Cardiac muscle cell (in vitro differentiated cells and primary cell): ENCODE measurements around the gene RGS14. TPM values are rescaled to one million over a fixed set of nuclear protein-coding genes. Genes with fewer than 3 reads are reported as not detected.
A peak's percentile ranks its signal among the peaks of the same experiment; 100 is the strongest.

ENCODE experiments used
- DNase-seq, 2 donors: peaks; one replicate each; pipeline versions ENCODE4 v3.0.0 to v3.0.0-alpha.2; 2010 to 2017; ENCODE audit warnings: low read depth in 1 of 2, low spot score in 1 of 2
- H3K27ac ChIP-seq: fragments of 200-600 bp; sonication (generic); 2 replicates; pipeline ENCODE4 v1.5.1; 2016
- H3K27me3 ChIP-seq: fragments of 200-600 bp; sonication (generic); 2 replicates; pipeline ENCODE4 v1.6.0; 2016; ENCODE audit warnings: control low read depth
- H3K36me3 ChIP-seq: fragments of 200-600 bp; sonication (generic); 2 replicates; pipeline ENCODE4 v1.5.1; 2016; ENCODE audit warnings: control low read depth
- H3K4me1 ChIP-seq: fragments of 200-600 bp; sonication (generic); 2 replicates; pipeline ENCODE4 v1.8.1; 2017; ENCODE audit warnings: low read depth, mild to moderate bottlenecking, mixed run types
- H3K4me3 ChIP-seq: fragments of 200-600 bp; sonication (generic); 2 replicates; pipeline ENCODE4 v1.5.1; 2016; ENCODE audit warnings: mild to moderate bottlenecking
- H3K9me3 ChIP-seq: fragments of 200-600 bp; sonication (generic); 2 replicates; pipeline ENCODE4 v1.5.1; 2017; ENCODE audit warnings: low read depth, mild to moderate bottlenecking, control low read depth
- polyA plus RNA-seq: library from polyadenylated mRNA; unstranded; fragments of >200 nt; fragmentation: Nextera tagmentation; extraction: Ambion mirVana; gene quantifications from 2 replicates; pipeline ENCODE4 v1.2.1, GENCODE V29; 2016
- total RNA-seq: library from RNA; depleted of rRNA; stranded (reverse); fragments of >200 nt; gene quantifications from 2 replicates; pipeline ENCODE4 v1.2.3, GENCODE V29; 2016
- TF ChIP-seq, protein P1 (sequence below): IDR thresholded peaks from 2 replicates; pipeline ENCODE4 v1.5.1; 2012; ENCODE audit warnings: low read depth, mild to moderate bottlenecking, low read length

The RGS14 gene
- total and polyA plus RNA-seq, 2 experiments from 2014 or later, result 33.6 to 139 TPM

DNA sequence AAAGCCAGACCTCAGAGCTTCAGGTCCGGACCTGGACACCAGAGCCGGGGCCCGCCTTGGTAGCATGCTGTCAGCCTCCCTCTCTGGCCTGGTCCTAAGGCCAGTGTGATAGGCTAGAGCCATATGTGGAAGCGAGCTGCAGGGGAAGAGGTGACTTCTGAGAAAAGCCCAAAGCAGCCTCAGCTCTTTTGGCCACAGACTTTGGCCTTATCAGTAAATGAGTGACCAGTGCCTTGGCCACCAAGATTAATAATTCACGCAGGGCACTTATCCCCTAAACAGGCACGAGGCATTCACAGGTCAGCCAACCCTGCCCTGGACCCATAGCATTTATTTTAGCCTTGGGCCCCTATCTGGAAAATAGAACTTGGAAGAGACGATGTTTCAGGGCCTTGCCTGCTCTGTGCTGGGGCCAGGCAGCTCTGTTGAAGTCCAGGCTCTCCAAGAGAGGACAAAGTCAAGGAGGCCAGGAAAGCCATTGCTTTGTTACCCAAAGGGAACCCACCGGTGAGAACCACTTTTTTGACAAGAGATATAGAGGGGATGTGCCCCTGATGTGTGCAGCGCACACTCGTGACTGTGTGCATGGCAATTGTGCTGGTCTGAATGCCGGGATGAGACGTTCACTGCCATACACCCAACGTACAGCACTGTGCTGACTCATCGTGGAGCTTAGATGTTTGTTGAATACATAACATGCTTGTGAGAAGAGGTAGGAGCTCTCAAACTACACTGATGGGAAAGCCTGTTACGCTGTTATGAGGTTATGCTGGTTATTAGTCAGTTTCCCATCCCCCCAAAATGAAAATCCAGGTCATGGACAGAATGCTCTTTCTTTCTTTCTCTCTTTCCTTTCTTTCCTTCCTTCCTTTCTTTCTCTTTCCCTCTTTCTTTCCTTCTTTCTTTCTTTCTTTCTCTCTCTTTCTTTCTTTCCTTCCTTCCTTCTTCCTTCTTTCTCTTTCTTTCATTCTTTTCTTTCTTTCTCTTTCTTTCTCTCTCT lies 21.5 kb downstream of the RGS14 start:
- Histone ChIP-seq H3K9me3 (no peaks in the 10 kb centered on the region), H3K4me1 (no peaks in the 10 kb centered on the region), H3K36me3 (no peaks in the 10 kb centered on the region), H3K27ac (no peak overlapping the region), H3K4me3 (no peak overlapping the region), H3K27me3 (peaks cover 9% of the 10 kb centered on the region)
- DNase-seq, result peak in 1 of 2 donors; percentile 64
- TF ChIP-seq, protein P1, sequence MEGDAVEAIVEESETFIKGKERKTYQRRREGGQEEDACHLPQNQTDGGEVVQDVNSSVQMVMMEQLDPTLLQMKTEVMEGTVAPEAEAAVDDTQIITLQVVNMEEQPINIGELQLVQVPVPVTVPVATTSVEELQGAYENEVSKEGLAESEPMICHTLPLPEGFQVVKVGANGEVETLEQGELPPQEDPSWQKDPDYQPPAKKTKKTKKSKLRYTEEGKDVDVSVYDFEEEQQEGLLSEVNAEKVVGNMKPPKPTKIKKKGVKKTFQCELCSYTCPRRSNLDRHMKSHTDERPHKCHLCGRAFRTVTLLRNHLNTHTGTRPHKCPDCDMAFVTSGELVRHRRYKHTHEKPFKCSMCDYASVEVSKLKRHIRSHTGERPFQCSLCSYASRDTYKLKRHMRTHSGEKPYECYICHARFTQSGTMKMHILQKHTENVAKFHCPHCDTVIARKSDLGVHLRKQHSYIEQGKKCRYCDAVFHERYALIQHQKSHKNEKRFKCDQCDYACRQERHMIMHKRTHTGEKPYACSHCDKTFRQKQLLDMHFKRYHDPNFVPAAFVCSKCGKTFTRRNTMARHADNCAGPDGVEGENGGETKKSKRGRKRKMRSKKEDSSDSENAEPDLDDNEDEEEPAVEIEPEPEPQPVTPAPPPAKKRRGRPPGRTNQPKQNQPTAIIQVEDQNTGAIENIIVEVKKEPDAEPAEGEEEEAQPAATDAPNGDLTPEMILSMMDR, result no peak

DNA sequence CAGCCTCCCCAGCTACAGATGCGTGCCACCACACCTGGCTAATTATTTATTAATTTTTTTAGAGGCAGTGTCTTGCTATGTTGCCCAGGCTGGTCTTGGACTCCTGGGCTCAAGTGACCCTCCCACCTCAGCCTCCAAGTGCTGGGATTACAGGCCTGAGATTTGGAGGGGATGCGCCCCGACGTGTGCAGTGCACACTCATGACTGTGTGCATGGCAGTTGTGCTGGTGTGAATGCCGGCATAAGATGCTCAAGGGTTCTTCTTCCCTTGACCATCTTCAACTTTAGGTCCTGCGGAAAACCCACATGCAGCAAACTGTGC lies 23.0 kb downstream of the RGS14 start:
- no peaks in the 10 kb centered on the region for H3K9me3 ChIP-seq
- no peaks in the 10 kb centered on the region for H3K36me3 ChIP-seq
- no peak overlapping the region for H3K27ac ChIP-seq
- TF ChIP-seq, protein P1, result no peak
- no peak overlapping the region for H3K4me3 ChIP-seq
- no peaks in the 10 kb centered on the region for H3K4me1 ChIP-seq
- no peak for DNase-seq
- peaks cover 9% of the 10 kb centered on the region for H3K27me3 ChIP-seq

DNA sequence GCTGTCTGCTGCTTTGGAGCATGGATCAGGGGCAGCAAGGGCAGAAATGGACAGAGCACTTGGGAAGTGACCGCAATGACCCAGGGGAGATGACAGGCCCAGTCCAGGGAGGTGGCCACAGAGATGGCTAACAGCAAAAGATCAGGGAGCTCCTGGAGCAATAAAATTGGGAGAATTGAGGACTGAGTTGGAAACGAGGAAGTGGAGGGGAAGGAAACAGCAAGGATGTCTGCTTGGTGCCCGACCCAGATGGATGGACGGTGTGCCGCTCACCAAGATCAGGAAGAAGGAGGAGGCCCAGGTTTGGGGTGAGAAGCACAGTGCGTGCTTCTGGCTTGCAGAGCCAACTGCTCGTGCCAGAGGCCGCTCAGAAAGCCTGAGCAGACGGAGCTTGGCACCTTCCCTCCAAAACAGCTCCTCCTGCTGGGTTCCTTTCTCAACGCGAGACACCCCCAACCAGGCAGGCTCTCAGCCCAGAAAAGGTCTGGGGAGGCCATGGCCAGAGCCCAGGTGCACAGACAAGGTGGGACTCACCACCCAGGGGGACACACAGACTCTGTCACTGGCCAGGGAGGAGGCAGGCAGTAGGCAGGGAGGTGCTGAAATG lies 24.8 kb downstream of the RGS14 start:
- Histone ChIP-seq H3K4me1 (no peaks in the 10 kb centered on the region), H3K27ac (no peak overlapping the region), H3K9me3 (no peaks in the 10 kb centered on the region), H3K36me3 (no peaks in the 10 kb centered on the region), H3K27me3 (peaks cover 20% of the 10 kb centered on the region), H3K4me3 (no peak overlapping the region)
- TF ChIP-seq, protein P1, result peak; percentile 46
- peak; percentile 39 to 51 for DNase-seq

DNA sequence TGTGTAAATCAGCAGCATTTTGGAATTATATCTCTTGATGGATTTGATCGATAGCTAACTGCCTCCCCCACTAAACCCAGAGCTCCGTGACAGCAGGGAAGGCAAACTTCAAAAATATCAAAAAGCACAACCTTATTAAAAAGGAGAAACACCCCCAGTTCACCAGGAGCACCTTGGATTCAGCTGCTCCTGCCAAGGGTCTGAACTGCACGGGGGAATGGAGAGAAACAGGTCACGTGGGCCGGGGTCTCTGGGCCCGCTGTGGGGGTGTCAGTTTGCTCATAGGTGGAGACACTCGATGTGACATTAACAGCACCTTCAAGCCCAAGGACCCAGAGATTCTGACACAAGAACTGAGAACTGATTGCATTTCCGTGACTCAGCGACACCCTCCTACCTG lies 25.5 kb downstream of the RGS14 start:
- DNase-seq, result no peak
- Histone ChIP-seq H3K27me3 (peaks cover 20% of the 10 kb centered on the region), H3K36me3 (no peaks in the 10 kb centered on the region), H3K4me1 (no peaks in the 10 kb centered on the region), H3K4me3 (no peak overlapping the region), H3K9me3 (no peaks in the 10 kb centered on the region), H3K27ac (no peak overlapping the region)
- TF ChIP-seq, protein P1, result no peak

DNA sequence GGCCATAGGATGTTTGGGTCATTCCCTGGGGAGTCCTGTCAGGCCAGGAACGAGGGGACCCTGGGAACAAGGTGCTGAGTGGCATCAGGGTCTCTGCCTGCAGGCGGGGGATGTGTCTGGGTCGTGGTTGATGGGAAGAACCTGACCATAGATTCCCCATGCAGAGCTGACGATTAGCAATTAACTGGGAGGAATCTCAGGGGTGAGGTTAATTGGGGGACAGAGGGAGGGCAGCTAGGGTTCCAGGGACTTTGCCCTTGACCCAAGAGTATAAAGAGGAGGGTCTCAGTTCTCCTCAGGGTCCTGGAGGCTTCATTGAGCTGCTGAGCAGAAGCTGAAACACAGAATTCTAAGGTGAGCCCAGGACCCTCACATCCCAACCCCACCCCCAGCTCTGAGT lies 26.4 kb downstream of the RGS14 start, which contains the start of gene SLC34A1:
Gene SLC34A1 (plus strand): TSS at position 301 of the 400 bp plus-strand sequence. CDS start 1,308 bp downstream, outside the sequence.
- no peak within 1 kb of the TSS for H3K4me3 ChIP-seq
- no peaks in the 10 kb centered on the region for H3K4me1 ChIP-seq
- no peaks in the 10 kb centered on the region for H3K9me3 ChIP-seq
- no peak for DNase-seq
- TF ChIP-seq, protein P1, result no peak
- H3K27me3 ChIP-seq, result peaks cover 29% of the 10 kb centered on the region
- H3K27ac ChIP-seq, result no peak within 1 kb of the TSS
- no peaks in the 10 kb centered on the region for H3K36me3 ChIP-seq
